ENCODE measurements around the gene SYS1. TPM values are rescaled to one million over a fixed set of nuclear protein-coding genes. Genes with fewer than 3 reads are reported as not detected.

SYS1 gene
- total RNA-seq, 1 experiment from 2014 or later: 20.5 TPM

- TF ChIP-seq FOSL1 (IDR thresholded peaks at IDR 0.05; ENCODE audit: low read depth) (no peak), EZH2 (IDR thresholded peaks at IDR 0.05) (no peak), ELF1 (IDR thresholded peaks at IDR 0.05; ENCODE audit: borderline replicate concordance, low read depth) (no peak), CEBPB (IDR thresholded peaks at IDR 0.05; ENCODE audit: low read depth) (no peak), ZFX (IDR thresholded peaks at IDR 0.05) (no peak)
- BruUV-seq (replicated peaks): no TSS peak
- Histone ChIP-seq H3K27me3 (ENCODE audit: insufficient read depth, low read length) (no peaks in the 10 kb centered on the region), H3K27ac (ENCODE audit: low read depth, low read length) (peak overlapping the region; percentile 83), H3K9me2 (ENCODE audit: insufficient read depth) (no peaks in the 10 kb centered on the region), H4K20me1 (ENCODE audit: insufficient read depth) (no peaks in the 10 kb centered on the region), H3K9me3 (ENCODE audit: control insufficient read depth in 1 of 2, insufficient read depth in 1 of 2, low read depth in 1 of 2, low read length in 2 of 2) (peaks cover 0 to 12% of the 10 kb centered on the region in 2 experiments; a peak in 2 of 4 replicates), H3K36me3 (ENCODE audit: control insufficient read depth in 1 of 2, insufficient read depth in 2 of 2, low read length in 2 of 2) (peaks cover 8 to 11% of the 10 kb centered on the region in 2 experiments; a peak in 2 of 4 replicates), H3K4me1 (ENCODE audit: control insufficient read depth in 1 of 2, insufficient read depth in 2 of 2, low read length in 2 of 2) (peaks cover 5 to 24% of the 10 kb centered on the region in 2 experiments; a peak in 3 of 4 replicates), H3K4me3 (replicated peaks in 1 of 2; ENCODE audit: low read depth in 1 of 2, low read length in 2 of 2) (peak overlapping the region; percentile 71 to 76), H3K9ac (ENCODE audit: low read length) (peak overlapping the region; percentile 81), H3K4me2 (ENCODE audit: low read length) (peak overlapping the region; percentile 84), H3K79me2 (ENCODE audit: insufficient read depth, low read length) (peaks cover 15% of the 10 kb centered on the region; the same call in 1 of the 2 replicates), H2AFZ (ENCODE audit: low read depth, low read length, poor library complexity, severe bottlenecking) (no peak overlapping the region)
- DNase-seq (ENCODE audit: low read depth, low spot score): no peak
- RAD21 ChIA-PET (ENCODE audit: low non-redundant PET in 1 of 2, low total read pairs in 2 of 2, uncharacterized antibody in 2 of 2, unreplicated experiment in 2 of 2): no interaction called here
- intact Hi-C loops (cut with micrococcal nuclease): no loop called here
- CTCF ChIA-PET: no interaction called here
- peak; percentile 43 for ATAC-seq
- POLR2A ChIA-PET: interaction anchor here (1.0 to 1.1 kb wide), 2 partner anchors 18 to 43 kb away, joined by 3 read pairs; partner anchors contain the start of gene SYS1
Measured at GRCh38 chr20:45405571-45406259, 42.8 kb downstream of the SYS1 start.

- intact Hi-C loops (cut with micrococcal nuclease): no loop called here
- Histone ChIP-seq H2AFZ (ENCODE audit: low read depth, low read length, poor library complexity, severe bottlenecking) (no peak overlapping the region), H3K4me3 (replicated peaks in 1 of 2; ENCODE audit: low read depth in 1 of 2, low read length in 2 of 2) (peak overlapping the region; percentile 71 to 76), H4K20me1 (ENCODE audit: insufficient read depth) (no peaks in the 10 kb centered on the region), H3K4me2 (ENCODE audit: low read length) (peak overlapping the region; percentile 84), H3K27me3 (ENCODE audit: insufficient read depth, low read length) (no peaks in the 10 kb centered on the region), H3K79me2 (ENCODE audit: insufficient read depth, low read length) (peaks cover 15% of the 10 kb centered on the region; the same call in 1 of the 2 replicates), H3K9ac (ENCODE audit: low read length) (peak overlapping the region; percentile 81), H3K4me1 (ENCODE audit: control insufficient read depth in 1 of 2, insufficient read depth in 2 of 2, low read length in 2 of 2) (peaks cover 5 to 24% of the 10 kb centered on the region in 2 experiments; a peak in 3 of 4 replicates), H3K9me3 (ENCODE audit: control insufficient read depth in 1 of 2, insufficient read depth in 1 of 2, low read depth in 1 of 2, low read length in 2 of 2) (peaks cover 0 to 5% of the 10 kb centered on the region in 2 experiments; a peak in 1 of 4 replicates), H3K27ac (ENCODE audit: low read depth, low read length) (peak overlapping the region; percentile 83), H3K36me3 (ENCODE audit: control insufficient read depth in 1 of 2, insufficient read depth in 2 of 2, low read length in 2 of 2) (peaks cover 8 to 11% of the 10 kb centered on the region in 2 experiments; a peak in 2 of 4 replicates), H3K9me2 (ENCODE audit: insufficient read depth) (no peaks in the 10 kb centered on the region)
- DNase-seq (ENCODE audit: low read depth, low spot score) (no peak), ATAC-seq (peak; percentile 73)
- ChIA-PET POLR2A (interaction anchor here (0.8 to 1.5 kb wide), 6 partner anchors 10 to 83 kb away, joined by 3 to 6 read pairs (median 4); partner anchors contain the start of genes PIGT and SYS1), RAD21 (ENCODE audit: low non-redundant PET in 1 of 2, low total read pairs in 2 of 2, uncharacterized antibody in 2 of 2, unreplicated experiment in 2 of 2) (no interaction called here), CTCF (interaction anchor here (0.6 kb wide), 1 partner anchor 33 kb away, joined by 3 read pairs; no protein-coding TSS in a partner anchor)
- no TSS peak for BruUV-seq (replicated peaks)
- TF ChIP-seq CTCF (IDR thresholded peaks at IDR 0.05 in 2 of 3, conservative IDR thresholded peaks at IDR 0.05 in 1 of 3; ENCODE audit: borderline replicate concordance in 1 of 3, insufficient read depth in 1 of 3, low read depth in 2 of 3, low read length in 2 of 3) (no peak), ELF1 (IDR thresholded peaks at IDR 0.05; ENCODE audit: borderline replicate concordance, low read depth) (no peak; the same call in 1 of the 2 replicates), EGR1 (IDR thresholded peaks at IDR 0.05; ENCODE audit: low read depth) (peak; percentile 77), SRF (IDR thresholded peaks at IDR 0.05; ENCODE audit: low read depth) (no peak), SIN3A (IDR thresholded peaks at IDR 0.05; ENCODE audit: low read depth) (no peak), RAD21 (IDR thresholded peaks at IDR 0.05; ENCODE audit: low read depth) (no peak), SP1 (IDR thresholded peaks at IDR 0.05; ENCODE audit: low read depth) (no peak), CEBPB (IDR thresholded peaks at IDR 0.05; ENCODE audit: low read depth) (no peak), TCF7L2 (IDR thresholded peaks at IDR 0.05; ENCODE audit: borderline replicate concordance, extremely low read depth, insufficient read depth, insufficient read length) (no peak), ATF3 (IDR thresholded peaks at IDR 0.05) (no peak), FOSL1 (IDR thresholded peaks at IDR 0.05; ENCODE audit: low read depth) (no peak), MAX (IDR thresholded peaks at IDR 0.05) (peak; percentile 54), ZNF274 (IDR thresholded peaks at IDR 0.05; ENCODE audit: low read depth, low read length) (no peak), JUND (IDR thresholded peaks at IDR 0.05) (no peak)
Measured at GRCh38 chr20:45406260-45407066, 43.5 kb downstream of the SYS1 start.
